ENCODE results near the gene DGKQ. TPM values are rescaled to one million over a fixed set of nuclear protein-coding genes. Genes with fewer than 3 reads are reported as not detected.

The DGKQ gene
- total RNA-seq, 2 donors from 2014 or later = 3.1 to 4.8 TPM

GRCh38 chr4:912548-913279 lies 60.7 kb downstream of the DGKQ start:
- no peak for TF ChIP-seq CTCF (IDR thresholded peaks at IDR 0.05)
- Histone ChIP-seq H3K4me3 (no peak overlapping the region), H3K27ac (no peak overlapping the region), H3K36me3 (peaks cover 24% of the 10 kb centered on the region), H3K9me3 (no peaks in the 10 kb centered on the region), H3K4me1 (no peaks in the 10 kb centered on the region), H3K27me3 (no peaks in the 10 kb centered on the region)
- no peak for DNase-seq (ENCODE audit: low spot score)

- no peak overlapping the region for H3K27ac ChIP-seq
- no peaks in the 10 kb centered on the region for H3K27me3 ChIP-seq
- DNase-seq (ENCODE audit: low spot score) = no peak
- H3K4me3 ChIP-seq = no peak overlapping the region
- peaks cover 24% of the 10 kb centered on the region for H3K36me3 ChIP-seq
- no peak for TF ChIP-seq CTCF (IDR thresholded peaks at IDR 0.05)
- no peaks in the 10 kb centered on the region for H3K9me3 ChIP-seq
- no peaks in the 10 kb centered on the region for H3K4me1 ChIP-seq
These were observed 61.4 kb downstream of the DGKQ start for GRCh38 chr4:911871-912490.

- Histone ChIP-seq H3K27me3 (no peaks in the 10 kb centered on the region), H3K9me3 (no peaks in the 10 kb centered on the region), H3K4me1 (no peaks in the 10 kb centered on the region), H3K27ac (no peak overlapping the region), H3K36me3 (peaks cover 24% of the 10 kb centered on the region), H3K4me3 (no peak overlapping the region)
- DNase-seq (ENCODE audit: low spot score) = no peak
- no peak for TF ChIP-seq CTCF (IDR thresholded peaks at IDR 0.05)
These were observed 62.1 kb downstream of the DGKQ start for GRCh38 chr4:911221-911751.

GRCh38 chr4:910366-911091 lies 62.8 kb downstream of the DGKQ start:
- H3K4me3 ChIP-seq = no peak overlapping the region
- no peaks in the 10 kb centered on the region for H3K4me1 ChIP-seq
- no peak overlapping the region for H3K27ac ChIP-seq
- H3K9me3 ChIP-seq = no peaks in the 10 kb centered on the region
- TF ChIP-seq CTCF (IDR thresholded peaks at IDR 0.05) = no peak
- no peak for DNase-seq (ENCODE audit: low spot score)
- H3K27me3 ChIP-seq = no peaks in the 10 kb centered on the region
- peaks cover 24% of the 10 kb centered on the region for H3K36me3 ChIP-seq

- Histone ChIP-seq H3K27me3 (no peaks in the 10 kb centered on the region), H3K9me3 (no peaks in the 10 kb centered on the region), H3K27ac (no peak overlapping the region), H3K4me3 (no peak overlapping the region), H3K4me1 (no peaks in the 10 kb centered on the region), H3K36me3 (peaks cover 24% of the 10 kb centered on the region)
- DNase-seq (ENCODE audit: low spot score) = no peak
- no peak for TF ChIP-seq CTCF (IDR thresholded peaks at IDR 0.05)
These were observed 63.5 kb downstream of the DGKQ start for GRCh38 chr4:909821-910220.
